Measurements from ENCODE around the gene NEIL3.

Gene NEIL3

GRCh38 chr4:177408023-177408422 is 98.3 kb downstream of the NEIL3 start:
- in situ Hi-C loops (cut with HindIII; ENCODE audit: low pct_ligation_motif_present, low sequenced_read_pairs), result no loop called here

GRCh38 chr4:177410566-177410965 is 100.9 kb downstream of the NEIL3 start:
- no peak overlapping the region for H3K4me3 ChIP-seq (ENCODE audit: low read depth, low read length)
- H3K27me3 ChIP-seq (replicated peaks), result no peaks in the 10 kb centered on the region
- no peak for DNase-seq
- no peak overlapping the region for H3K27ac ChIP-seq
- no peak for TF ChIP-seq CTCF (IDR thresholded peaks at IDR 0.05; ENCODE audit: low read depth, low read length, missing control alignments)
- in situ Hi-C loops (cut with HindIII; ENCODE audit: low pct_ligation_motif_present, low sequenced_read_pairs), result no loop called here
- H3K36me3 ChIP-seq (replicated peaks), result no peaks in the 10 kb centered on the region

More at GRCh38 chr4:177408023-177408422, 98.3 kb downstream of the NEIL3 start:
- no peak for TF ChIP-seq CTCF (IDR thresholded peaks at IDR 0.05; ENCODE audit: low read depth, low read length, missing control alignments)
- no peaks in the 10 kb centered on the region for H3K27me3 ChIP-seq (replicated peaks)
- no peaks in the 10 kb centered on the region for H3K36me3 ChIP-seq (replicated peaks)
- H3K27ac ChIP-seq, result no peak overlapping the region
- H3K4me3 ChIP-seq (ENCODE audit: low read depth, low read length), result no peak overlapping the region
- no peak for DNase-seq

DNA sequence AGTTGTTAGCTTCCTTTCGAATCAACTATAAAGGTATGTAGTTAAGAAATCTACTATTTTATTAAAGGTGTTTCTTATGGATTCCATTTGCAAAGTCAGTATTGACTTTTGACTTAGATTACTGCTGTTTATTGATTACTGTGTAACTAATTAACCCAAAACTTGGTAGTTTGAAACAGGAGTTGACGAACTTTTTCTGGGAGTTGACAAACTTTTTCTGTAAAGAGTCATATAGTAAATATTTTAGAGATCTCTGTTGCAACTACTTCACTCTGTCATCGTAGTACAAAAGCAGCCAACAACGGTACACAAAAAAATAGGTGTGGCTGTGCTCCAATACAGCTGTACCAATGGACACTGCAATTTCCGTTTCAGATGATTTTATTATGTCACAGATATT is 102.3 kb downstream of the NEIL3 start:
- TF ChIP-seq CTCF (IDR thresholded peaks at IDR 0.05; ENCODE audit: low read depth, low read length, missing control alignments), result no peak
- DNase-seq, result no peak
- H3K27ac ChIP-seq, result no peak overlapping the region
- H3K4me3 ChIP-seq (ENCODE audit: low read depth, low read length), result no peak overlapping the region
- in situ Hi-C loops (cut with HindIII; ENCODE audit: low pct_ligation_motif_present, low sequenced_read_pairs), result no loop called here
- no peaks in the 10 kb centered on the region for H3K27me3 ChIP-seq (replicated peaks)
- no peaks in the 10 kb centered on the region for H3K36me3 ChIP-seq (replicated peaks)

Measured in brain microvascular endothelial cell (primary cell).